SJCRH30 (cell line): Measurements from ENCODE around the gene SLAIN2. TPM values are rescaled to one million over a fixed set of nuclear protein-coding genes. Genes with fewer than 3 reads are reported as not detected.

Experiments used
- DNase-seq, 2 experiments: peaks; one replicate each; pipeline ENCODE4 v3.0.0-alpha.2; 2015 to 2020
- H3K27ac ChIP-seq: fragments of 250-450 bp; sonication (Bioruptor Pico); 2 replicates; pipeline ENCODE4 v1.5.1; 2020; ENCODE audit warnings: mild to moderate bottlenecking, moderate library complexity
- H3K27me3 ChIP-seq: fragments of 250-450 bp; sonication (Bioruptor Pico); 2 replicates; pipeline ENCODE4 v1.5.1; 2020; ENCODE audit warnings: mild to moderate bottlenecking, moderate library complexity
- H3K36me3 ChIP-seq: fragments of 250-450 bp; sonication (Bioruptor Pico); 2 replicates; pipeline ENCODE4 v1.5.1; 2020; ENCODE audit warnings: mild to moderate bottlenecking, moderate library complexity
- H3K4me1 ChIP-seq: fragments of 250-450 bp; sonication (Bioruptor Pico); 2 replicates; pipeline ENCODE4 v1.5.1; 2020; ENCODE audit warnings: mild to moderate bottlenecking, moderate library complexity
- H3K4me3 ChIP-seq: fragments of 250-450 bp; sonication (Bioruptor Pico); 2 replicates; pipeline ENCODE4 v1.5.1; 2020; ENCODE audit warnings: mild to moderate bottlenecking, moderate library complexity
- H3K9me3 ChIP-seq: fragments of 250-450 bp; sonication (Bioruptor Pico); replicated peaks from 2 replicates; pipeline ENCODE4 v1.5.1; 2020; ENCODE audit warnings: mild to moderate bottlenecking, moderate library complexity
- total RNA-seq: library from RNA; depleted of rRNA; stranded (reverse); fragments of >200 nt; shearing (Covaris generic); gene quantifications from 2 replicates; pipeline ENCODE4 v1.2.3, GENCODE V29; 2014

SLAIN2 gene
- total RNA-seq, 1 experiment from 2014 or later, result 145 TPM

DNA sequence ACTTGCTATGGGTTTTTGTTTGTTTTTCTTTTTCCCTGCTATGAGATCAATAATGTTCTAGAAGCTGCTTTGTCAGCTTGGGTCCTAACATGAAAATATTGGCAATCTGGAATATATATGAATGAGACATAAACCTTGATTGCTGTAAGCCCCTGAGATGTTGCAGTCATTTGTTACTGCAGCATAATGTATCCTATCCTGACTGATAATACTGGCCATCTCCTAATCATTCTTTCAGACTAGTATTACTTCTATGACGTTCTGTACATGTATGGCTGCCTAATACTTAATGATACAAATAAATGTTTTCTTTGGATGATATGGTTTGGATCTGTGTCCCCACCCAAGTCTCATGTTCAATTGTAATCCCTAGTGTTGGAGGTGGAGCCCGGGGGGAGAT, 19.3 kb upstream of the SLAIN2 start:
- H3K9me3 ChIP-seq, result no peaks in the 10 kb centered on the region
- H3K27ac ChIP-seq, result peak overlapping the region; percentile 70
- DNase-seq, result no peak
- H3K4me1 ChIP-seq, result peaks cover 11% of the 10 kb centered on the region
- no peaks in the 10 kb centered on the region for H3K36me3 ChIP-seq
- no peaks in the 10 kb centered on the region for H3K27me3 ChIP-seq
- H3K4me3 ChIP-seq, result no peak overlapping the region

GRCh38 chr4:48324281-48324680, 17.0 kb upstream of the SLAIN2 start:
- Histone ChIP-seq H3K36me3 (no peaks in the 10 kb centered on the region), H3K9me3 (no peaks in the 10 kb centered on the region), H3K27me3 (no peaks in the 10 kb centered on the region), H3K4me3 (no peak overlapping the region), H3K27ac (no peak overlapping the region), H3K4me1 (peaks cover 29% of the 10 kb centered on the region)
- no peak for DNase-seq

- Histone ChIP-seq H3K36me3 (no peaks in the 10 kb centered on the region), H3K9me3 (no peaks in the 10 kb centered on the region), H3K4me3 (no peak overlapping the region), H3K27ac (peak overlapping the region; percentile 100), H3K4me1 (peaks cover 44% of the 10 kb centered on the region), H3K27me3 (no peaks in the 10 kb centered on the region)
- peak in 1 of 2 experiments; percentile 49 for DNase-seq
Measured at GRCh38 chr4:48329193-48329592, 12.1 kb upstream of the SLAIN2 start.

- peaks cover 49% of the 10 kb centered on the region for H3K4me1 ChIP-seq
- H3K4me3 ChIP-seq, result peak overlapping the region; percentile 7
- H3K36me3 ChIP-seq, result no peaks in the 10 kb centered on the region
- H3K27me3 ChIP-seq, result no peaks in the 10 kb centered on the region
- H3K27ac ChIP-seq, result peak overlapping the region; percentile 100
- H3K9me3 ChIP-seq, result no peaks in the 10 kb centered on the region
- peak in 1 of 2 experiments; percentile 76 for DNase-seq
Measured at GRCh38 chr4:48329976-48330375, 11.4 kb upstream of the SLAIN2 start.

DNA sequence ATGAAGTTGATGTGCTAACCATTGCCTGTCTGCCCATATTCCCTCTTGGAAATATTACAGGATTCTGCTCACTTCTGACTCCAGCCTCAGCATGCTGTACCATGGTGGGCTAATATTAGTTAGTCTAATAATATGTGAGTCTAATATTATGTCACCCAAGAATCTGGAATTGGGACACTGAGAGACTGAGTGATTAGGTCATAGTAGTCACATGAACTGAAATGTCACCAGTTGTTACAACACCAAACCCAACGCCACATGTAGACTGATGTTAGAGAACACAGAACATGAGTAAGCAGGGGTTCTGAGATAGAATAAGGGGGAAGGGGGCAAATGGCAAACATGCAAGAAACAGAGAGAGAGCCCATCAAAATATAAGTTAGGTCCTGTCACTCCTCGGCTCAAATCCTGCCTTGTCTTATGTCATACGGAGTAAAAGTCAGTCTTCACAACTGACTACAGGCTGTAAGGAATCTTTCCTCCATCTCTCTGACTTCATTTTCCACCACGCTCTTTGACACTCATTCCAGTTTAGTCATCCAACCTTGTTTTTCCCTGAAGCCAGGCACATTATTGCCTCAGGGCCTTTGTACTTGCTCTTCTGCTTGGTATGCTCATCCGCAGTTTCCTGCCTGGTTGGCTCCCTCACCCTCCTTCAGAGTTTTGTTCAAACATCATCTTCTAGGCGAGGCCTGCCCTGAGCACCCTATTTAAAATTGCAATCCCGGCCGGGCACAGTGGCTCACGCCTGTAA, 9.6 kb upstream of the SLAIN2 start:
- H3K27ac ChIP-seq, result peak overlapping the region; percentile 100
- H3K4me3 ChIP-seq, result no peak overlapping the region
- no peaks in the 10 kb centered on the region for H3K36me3 ChIP-seq
- peak; percentile 17 to 35 for DNase-seq
- no peaks in the 10 kb centered on the region for H3K27me3 ChIP-seq
- H3K4me1 ChIP-seq, result peaks cover 54% of the 10 kb centered on the region
- no peaks in the 10 kb centered on the region for H3K9me3 ChIP-seq

GRCh38 chr4:48332661-48333060, 8.7 kb upstream of the SLAIN2 start:
- Histone ChIP-seq H3K4me1 (peaks cover 53% of the 10 kb centered on the region), H3K27me3 (no peaks in the 10 kb centered on the region), H3K36me3 (no peaks in the 10 kb centered on the region), H3K4me3 (no peak overlapping the region), H3K9me3 (no peaks in the 10 kb centered on the region), H3K27ac (no peak overlapping the region; the same call in 1 of the 2 replicates)
- no peak for DNase-seq

DNA sequence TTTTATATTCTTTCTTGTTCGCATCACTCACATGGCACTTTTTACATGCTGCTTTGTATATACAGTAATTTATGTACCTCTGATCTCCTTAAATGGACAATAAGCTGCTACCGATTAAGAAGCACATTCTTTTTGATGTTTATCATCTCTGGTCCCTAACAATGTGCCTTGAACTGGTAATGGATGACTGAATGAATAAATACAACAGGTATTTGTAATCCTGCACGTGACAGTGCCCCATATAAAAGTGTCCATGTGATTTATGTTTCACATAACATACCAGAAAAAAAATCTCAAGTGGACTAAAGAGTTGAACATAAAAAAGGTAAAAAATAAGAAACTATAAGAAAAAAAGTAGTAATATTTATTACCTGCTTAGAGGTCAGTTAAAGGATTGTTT, 7.7 kb upstream of the SLAIN2 start:
- H3K27ac ChIP-seq, result no peak overlapping the region
- no peaks in the 10 kb centered on the region for H3K9me3 ChIP-seq
- peaks cover 43% of the 10 kb centered on the region for H3K4me1 ChIP-seq
- H3K27me3 ChIP-seq, result no peaks in the 10 kb centered on the region
- H3K36me3 ChIP-seq, result no peaks in the 10 kb centered on the region
- DNase-seq, result no peak
- no peak overlapping the region for H3K4me3 ChIP-seq

GRCh38 chr4:48334236-48334635, 7.1 kb upstream of the SLAIN2 start:
- Histone ChIP-seq H3K27me3 (no peaks in the 10 kb centered on the region), H3K4me3 (no peak overlapping the region), H3K9me3 (no peaks in the 10 kb centered on the region), H3K4me1 (peaks cover 37% of the 10 kb centered on the region), H3K27ac (no peak overlapping the region), H3K36me3 (no peaks in the 10 kb centered on the region)
- no peak for DNase-seq

GRCh38 chr4:48334900-48335384, 6.4 kb upstream of the SLAIN2 start:
- peak overlapping the region; percentile 24; the same call in 1 of the 2 replicates for H3K27ac ChIP-seq

GRCh38 chr4:48336146-48336870, 5.0 kb upstream of the SLAIN2 start:
- Histone ChIP-seq H3K27ac (no peak overlapping the region), H3K36me3 (no peaks in the 10 kb centered on the region), H3K4me3 (no peak overlapping the region), H3K4me1 (peaks cover 23% of the 10 kb centered on the region), H3K27me3 (no peaks in the 10 kb centered on the region), H3K9me3 (no peaks in the 10 kb centered on the region)
- DNase-seq, result no peak

More at GRCh38 chr4:48334900-48335384, 6.4 kb upstream of the SLAIN2 start:
- Histone ChIP-seq H3K4me1 (peaks cover 34% of the 10 kb centered on the region), H3K4me3 (no peak overlapping the region), H3K9me3 (no peaks in the 10 kb centered on the region), H3K36me3 (no peaks in the 10 kb centered on the region), H3K27me3 (no peaks in the 10 kb centered on the region)
- peak; percentile 44 to 67 for DNase-seq

DNA sequence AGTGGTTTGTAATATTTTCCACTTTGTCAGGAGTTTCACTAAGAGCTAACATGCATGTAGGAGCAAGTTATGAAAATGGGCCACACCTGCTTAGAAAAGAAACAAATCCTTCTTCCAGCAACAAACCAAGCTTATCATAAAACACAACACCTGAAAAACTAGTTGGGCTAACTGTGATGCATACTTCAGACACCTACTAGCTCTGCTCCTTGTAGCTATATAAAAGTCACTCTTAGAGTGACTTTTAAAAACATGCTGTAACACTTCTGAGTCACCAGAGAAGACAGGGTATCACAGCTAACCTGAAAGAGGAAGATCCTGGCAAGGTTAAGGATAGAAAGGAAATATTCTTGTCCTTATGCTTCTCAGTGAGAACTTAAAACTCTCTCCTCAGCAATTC, 3.6 kb upstream of the SLAIN2 start:
- Histone ChIP-seq H3K27ac (no peak overlapping the region), H3K4me3 (no peak overlapping the region), H3K4me1 (peaks cover 15% of the 10 kb centered on the region), H3K27me3 (no peaks in the 10 kb centered on the region), H3K36me3 (no peaks in the 10 kb centered on the region), H3K9me3 (no peaks in the 10 kb centered on the region)
- DNase-seq, result no peak

- no peaks in the 10 kb centered on the region for H3K36me3 ChIP-seq
- H3K9me3 ChIP-seq, result no peaks in the 10 kb centered on the region
- peaks cover 16% of the 10 kb centered on the region for H3K4me1 ChIP-seq
- no peak for DNase-seq
- no peaks in the 10 kb centered on the region for H3K27me3 ChIP-seq
- peak overlapping the region; percentile 95; the same call in 1 of the 2 replicates for H3K27ac ChIP-seq
- H3K4me3 ChIP-seq, result no peak overlapping the region
Measured at GRCh38 chr4:48339642-48340041, 1.7 kb upstream of the SLAIN2 start.

- peak in 1 of 2 experiments; percentile 52 for DNase-seq
Measured at GRCh38 chr4:48340276-48340964, 909 bp upstream of the SLAIN2 start.

GRCh38 chr4:48341776-48342605, 662 bp downstream of the SLAIN2 start:
- Histone ChIP-seq H3K36me3 (no peaks in the 10 kb centered on the region; the same call in 1 of the 2 replicates), H3K27ac (peak overlapping the region; percentile 94), H3K4me3 (peak overlapping the region; percentile 97), H3K4me1 (peaks cover 8% of the 10 kb centered on the region; the same call in 1 of the 2 replicates), H3K9me3 (no peaks in the 10 kb centered on the region), H3K27me3 (no peaks in the 10 kb centered on the region)
- peak; percentile 68 to 73 for DNase-seq

More at GRCh38 chr4:48340276-48340964, 909 bp upstream of the SLAIN2 start:
- H3K36me3 ChIP-seq, result no peaks in the 10 kb centered on the region; the same call in 1 of the 2 replicates
- H3K4me3 ChIP-seq, result peak overlapping the region; percentile 97
- H3K27me3 ChIP-seq, result no peaks in the 10 kb centered on the region
- H3K4me1 ChIP-seq, result peaks cover 9% of the 10 kb centered on the region; the same call in 1 of the 2 replicates
- no peaks in the 10 kb centered on the region for H3K9me3 ChIP-seq
- H3K27ac ChIP-seq, result peak overlapping the region; percentile 95
